GM18507 (cell line): ENCODE results near the gene ILF3.
"Not testable (repeated sequence)": the region's sequence is repeated elsewhere in the genome, so short reads cannot be mapped to it uniquely, and the experiment has no call there.

ENCODE experiments used
- DNase-seq: peaks from one replicate; pipeline ENCODE4 v3.0.0; 2011; ENCODE audit warnings: low read depth; ENCODE audit not compliant: insufficient read length; ENCODE audit errors: extremely low spot score
- FAIRE-seq: peaks from 2 replicates; lab custom pipeline; 2011; peaks lifted over from hg19 to GRCh38; lab: Jason Lieb, UNC

ILF3 gene

GRCh38 chr19:10670876-10671804 is 17.0 kb downstream of the ILF3 start:
- no peak for DNase-seq
- no peak for FAIRE-seq

- FAIRE-seq, DNase-seq: not testable (repeated sequence)
These were observed 17.8 kb downstream of the ILF3 start for GRCh38 chr19:10671922-10672321.

- FAIRE-seq, DNase-seq: not testable (repeated sequence)
These were observed 21.1 kb downstream of the ILF3 start for GRCh38 chr19:10675214-10675613.

- DNase-seq (no peak), FAIRE-seq (no peak)
These were observed 23.6 kb downstream of the ILF3 start for GRCh38 chr19:10677751-10678150.

GRCh38 chr19:10678813-10679212 is 24.7 kb downstream of the ILF3 start:
- DNase-seq (no peak), FAIRE-seq (no peak)

GRCh38 chr19:10679743-10680142 is 25.6 kb downstream of the ILF3 start:
- FAIRE-seq (no peak), DNase-seq (no peak)

GRCh38 chr19:10680545-10681135 is 26.5 kb downstream of the ILF3 start:
- FAIRE-seq, result no peak
- no peak for DNase-seq

GRCh38 chr19:10681658-10682057 is 27.5 kb downstream of the ILF3 start:
- DNase-seq, result no peak
- FAIRE-seq, result no peak

GRCh38 chr19:10682397-10683063 is 28.4 kb downstream of the ILF3 start:
- DNase-seq (no peak), FAIRE-seq (no peak)

GRCh38 chr19:10683064-10683426 is 28.9 kb downstream of the ILF3 start:
- DNase-seq, result no peak
- FAIRE-seq, result no peak

GRCh38 chr19:10683582-10683981 is 29.4 kb downstream of the ILF3 start:
- no peak for DNase-seq
- no peak for FAIRE-seq

GRCh38 chr19:10685210-10685609 is 31.1 kb downstream of the ILF3 start:
- DNase-seq, result no peak
- FAIRE-seq, result no peak

GRCh38 chr19:10686193-10686592 is 32.0 kb downstream of the ILF3 start:
- FAIRE-seq (no peak), DNase-seq (no peak)

GRCh38 chr19:10686661-10687517 is 32.7 kb downstream of the ILF3 start:
- DNase-seq, result no peak
- FAIRE-seq, result no peak

GRCh38 chr19:10687518-10688288 is 33.6 kb downstream of the ILF3 start:
- FAIRE-seq, result no peak

GRCh38 chr19:10688545-10689280 is 34.6 kb downstream of the ILF3 start:
- no peak for DNase-seq
- no peak for FAIRE-seq

More at GRCh38 chr19:10687518-10688288, 33.6 kb downstream of the ILF3 start:
- no peak for DNase-seq

- no peak for DNase-seq
- no peak for FAIRE-seq
These were observed 36.2 kb downstream of the ILF3 start for GRCh38 chr19:10690341-10690781.
